IMR-90 (cell line): ENCODE results near the gene AMBN. TPM values are rescaled to one million over a fixed set of nuclear protein-coding genes. Genes with fewer than 3 reads are reported as not detected.

Experiments
- ATAC-seq: fragments of 200-7000 bp; cut with Tn5 transposase; 2 replicates; pipeline ENCODE4 v1.9.1; 2020; ENCODE audit warnings: low read depth, mild to moderate bottlenecking, moderate library complexity
- BruUV-seq: library from RNA; stranded (reverse); fragments of 400-500 nt; replicated peaks from 2 replicates; lab custom pipeline; 2021; lab: Mats Ljungman, UMichigan
- CTCF ChIA-PET: fragments of 300-600 bp; formaldehyde crosslinking; extraction: SDS; loops from one replicate; lab custom pipeline; 2021; ENCODE audit warnings: antibody characterized with exemption; lab: Yijun Ruan, JAX
- POLR2A ChIA-PET: fragments of 300-600 bp; sonication (Branson Sonifier 250); formaldehyde crosslinking; loops from one replicate; lab custom pipeline; 2022; ENCODE audit warnings: antibody characterized with exemption; ENCODE audit not compliant: unreplicated experiment; lab: Charles Lee
- DNase-seq: peaks from one replicate; pipeline ENCODE4 v3.0.0; 2013
- H2AFZ ChIP-seq: replicated peaks from 2 replicates; pipeline ENCODE3; 2013; ENCODE audit warnings: low read length, mild to moderate bottlenecking; ENCODE audit not compliant: poor library complexity
- H2AK5ac ChIP-seq: 2 replicates; pipeline ENCODE4 v1.6.1; 2013; ENCODE audit warnings: low read depth, low read length, inconsistent platforms
- H2AK9ac ChIP-seq: replicated peaks from 2 replicates; pipeline ENCODE3; 2013; ENCODE audit warnings: mild to moderate bottlenecking, low read depth, low read length, moderate library complexity; ENCODE audit not compliant: poor library complexity
- H2BK120ac ChIP-seq: 2 replicates; pipeline ENCODE4 v1.6.1; 2013; ENCODE audit warnings: low read depth, low read length, inconsistent platforms
- H2BK15ac ChIP-seq: 3 replicates; pipeline ENCODE4 v1.6.1; 2013; ENCODE audit warnings: low read depth, low read length, inconsistent platforms
- H2BK20ac ChIP-seq: 2 replicates; pipeline ENCODE4 v1.6.1; 2013; ENCODE audit warnings: low read depth, mild to moderate bottlenecking, inconsistent platforms, low read length, moderate library complexity
- H2BK5ac ChIP-seq: 2 replicates; pipeline ENCODE4 v1.6.1; 2013; ENCODE audit warnings: mild to moderate bottlenecking, low read depth, low read length, inconsistent platforms; ENCODE audit not compliant: poor library complexity, severe bottlenecking
- H3K14ac ChIP-seq: replicated peaks from 2 replicates; pipeline ENCODE4 v1.6.1; 2013; ENCODE audit warnings: low read depth, low read length, inconsistent platforms
- H3K18ac ChIP-seq: 2 replicates; pipeline ENCODE4 v1.6.1; 2013; ENCODE audit warnings: low read depth, low read length, control low read depth
- H3K23ac ChIP-seq: 2 replicates; pipeline ENCODE4 v1.6.1; 2013; ENCODE audit warnings: low read depth, low read length, inconsistent platforms
- H3K27ac ChIP-seq: 2 replicates; pipeline ENCODE4 v1.5.1; 2013; ENCODE audit warnings: mild to moderate bottlenecking, control low read depth, low read length; ENCODE audit not compliant: insufficient read depth
- H3K27me3 ChIP-seq: 2 replicates; pipeline ENCODE4 v1.6.1; 2013; ENCODE audit warnings: low read length; ENCODE audit not compliant: control insufficient read depth, insufficient read depth
- H3K36me3 ChIP-seq: 2 replicates; pipeline ENCODE4 v1.6.1; 2013; ENCODE audit warnings: low read length, mixed read lengths; ENCODE audit not compliant: control insufficient read depth, insufficient read depth
- H3K4ac ChIP-seq: 2 replicates; pipeline ENCODE4 v1.6.1; 2013; ENCODE audit warnings: low read depth, low read length, inconsistent platforms
- H3K4me1 ChIP-seq: 2 replicates; pipeline ENCODE4 v1.6.1; 2013; ENCODE audit warnings: low read length, mixed read lengths; ENCODE audit not compliant: control insufficient read depth, insufficient read depth
- H3K4me2 ChIP-seq: 2 replicates; pipeline ENCODE4 v1.6.1; 2013; ENCODE audit warnings: low read depth, mild to moderate bottlenecking, control low read depth, low read length, moderate library complexity
- H3K4me3 ChIP-seq: 2 replicates; pipeline ENCODE4 v1.5.1; 2013; ENCODE audit warnings: low read depth, mild to moderate bottlenecking, control low read depth, low read length, moderate library complexity; ENCODE audit not compliant: insufficient read depth
- H3K56ac ChIP-seq: 2 replicates; pipeline ENCODE4 v1.6.1; 2013; ENCODE audit warnings: low read length, inconsistent platforms; ENCODE audit not compliant: insufficient read depth; ENCODE audit errors: extremely low read depth
- H3K79me1 ChIP-seq, 2 experiments: 2 replicates each; pipeline ENCODE4 v1.6.1; 2013; ENCODE audit warnings: low read length in 2 of 2, inconsistent platforms in 1 of 2, low read depth in 1 of 2
- H3K9ac ChIP-seq: 2 replicates; pipeline ENCODE4 v1.6.1; 2013; ENCODE audit warnings: low read depth, low read length, control low read depth
- H3K9me1 ChIP-seq: 2 replicates; pipeline ENCODE4 v1.6.1; 2013; ENCODE audit warnings: low read length, inconsistent platforms; ENCODE audit not compliant: insufficient read depth
- H3K9me3 ChIP-seq: 2 replicates; pipeline ENCODE4 v1.6.1; 2013; ENCODE audit warnings: low read length; ENCODE audit not compliant: control insufficient read depth, insufficient read depth
- H4K20me1 ChIP-seq: 2 replicates; pipeline ENCODE4 v1.6.1; 2013; ENCODE audit warnings: low read length, inconsistent platforms; ENCODE audit not compliant: insufficient read depth
- H4K5ac ChIP-seq: 2 replicates; pipeline ENCODE4 v1.6.1; 2013; ENCODE audit warnings: mild to moderate bottlenecking, low read depth, low read length, control low read depth
- H4K8ac ChIP-seq, 2 experiments: 2 replicates each; pipeline ENCODE4 v1.6.1; 2013; ENCODE audit warnings: low read depth in 2 of 2, low read length in 2 of 2, control low read depth in 1 of 2, inconsistent platforms in 1 of 2
- H4K91ac ChIP-seq: 2 replicates; pipeline ENCODE4 v1.6.1; 2013; ENCODE audit warnings: low read depth, low read length, inconsistent platforms; ENCODE audit not compliant: insufficient read depth
- BHLHE40 ChIP-seq: fragments of 150-350 bp; IDR thresholded peaks from 2 replicates; pipeline ENCODE4 v1.6.1; 2016; ENCODE audit warnings: mild to moderate bottlenecking, low read depth, low read length
- CEBPB ChIP-seq: IDR thresholded peaks from 2 replicates; pipeline ENCODE4 v1.6.1; 2012; ENCODE audit warnings: low read depth, low read length, improper control_type of control experiment
- CTCF ChIP-seq: conservative IDR thresholded peaks from 2 replicates; pipeline ENCODE4 v1.5.1; 2012; ENCODE audit warnings: mild to moderate bottlenecking, low read depth, low read length, improper control_type of control experiment
- ELK1 ChIP-seq: fragments of 150-350 bp; IDR thresholded peaks from 2 replicates; pipeline ENCODE4 v1.6.1; 2016; ENCODE audit warnings: low read depth, mild to moderate bottlenecking, low read length, moderate library complexity, borderline replicate concordance
- MAFK ChIP-seq: IDR thresholded peaks from 2 replicates; pipeline ENCODE4 v1.6.1; 2012; ENCODE audit warnings: low read depth, low read length, improper control_type of control experiment
- MAZ ChIP-seq: IDR thresholded peaks from 2 replicates; pipeline ENCODE4 v1.6.1; 2012; ENCODE audit warnings: low read depth, mild to moderate bottlenecking, low read length, improper control_type of control experiment, moderate library complexity, borderline replicate concordance
- NFE2L2 ChIP-seq: fragments of 150-350 bp; IDR thresholded peaks from 2 replicates; pipeline ENCODE4 v1.6.1; 2016; ENCODE audit warnings: low read depth, mild to moderate bottlenecking, low read length
- RAD21 ChIP-seq: IDR thresholded peaks from 2 replicates; pipeline ENCODE4 v1.6.1; 2012; ENCODE audit warnings: low read length, improper control_type of control experiment
- RCOR1 ChIP-seq: IDR thresholded peaks from 2 replicates; pipeline ENCODE4 v1.6.1; 2012; ENCODE audit warnings: mild to moderate bottlenecking, low read length, improper control_type of control experiment; ENCODE audit not compliant: insufficient replicate concordance
- WGBS, 2 experiments: methylation state at CpG; one replicate each; pipeline versions ENCODE4 v1.1.5 to v1.1.7; 2013; ENCODE audit warnings: missing lambda C conversion rate in 2 of 2; ENCODE audit not compliant: insufficient read length in 1 of 2; ENCODE audit errors: extremely low coverage in 2 of 2; 5-methylcytosine and 5-hydroxymethylcytosine counted together
- dilution Hi-C: fragments of 300-500 bp; cut with HindIII; formaldehyde crosslinking; loops from one replicate; pipeline ENCODE4 v1.14.3; 2018; ENCODE audit warnings: low sequenced_read_pairs; ENCODE audit not compliant: unreplicated experiment
- in situ Hi-C: fragments of 300-500 bp; cut with MboI; formaldehyde crosslinking; loops from 3 replicates; pipeline ENCODE4 v1.14.3; 2019; ENCODE audit warnings: low sequenced_read_pairs, inconsistent platforms, mixed read lengths
- intact Hi-C: fragments of 100-400 bp; cut with micrococcal nuclease; formaldehyde crosslinking; loops from 2 replicates; pipeline ENCODE4 v1.10.0; 2022
- polyA plus RNA-seq, 3 experiments: library from polyadenylated mRNA; depleted of rRNA; stranded (reverse); fragments of >200 nt; gene quantifications; 2 replicates each; pipeline ENCODE4 v1.2.3, GENCODE V29; 2012; ENCODE audit warnings: low replicate concordance in 1 of 3
- total RNA-seq: library from RNA; depleted of rRNA; stranded (reverse); fragments of >200 nt; gene quantifications from 2 replicates; pipeline ENCODE4 v1.2.3, GENCODE V29; 2012

The AMBN gene
- total and polyA plus RNA-seq, 2 of the 4 experiments (the other 2 are of a cell fraction): not detected

GRCh38 chr4:70608324-70608723 is 16.3 kb downstream of the AMBN start:
- BruUV-seq: no TSS peak
- H3K9me1 ChIP-seq: no peaks in the 10 kb centered on the region
- peaks cover 3% of the 10 kb centered on the region; the same call in 1 of the 2 replicates for H3K4me1 ChIP-seq
- H4K20me1 ChIP-seq: no peaks in the 10 kb centered on the region
- intact Hi-C loops (loop anchor here (10.0 kb wide), 1 partner anchor 166 kb away; no protein-coding TSS in a partner anchor), dilution Hi-C loops (no loop called here), in situ Hi-C loops (loop anchor here (25.0 kb wide), 1 partner anchor 1104 kb away; no protein-coding TSS in a partner anchor)
- CTCF ChIA-PET: no interaction called here
- no peak overlapping the region for H3K18ac ChIP-seq
- H3K4me2 ChIP-seq: no peak overlapping the region
- no peak overlapping the region; the same call in 1 of the 2 replicates for H3K23ac ChIP-seq
- H3K27ac ChIP-seq: no peak overlapping the region
- H2BK15ac ChIP-seq: no peak overlapping the region
- no peak overlapping the region for H3K9ac ChIP-seq
- no peak overlapping the region for H4K5ac ChIP-seq
- no peak for DNase-seq
- no peak overlapping the region for H2BK20ac ChIP-seq
- H2AK9ac ChIP-seq: no peak overlapping the region
- no peaks in the 10 kb centered on the region for H3K79me1 ChIP-seq
- peaks cover 5% of the 10 kb centered on the region for H3K27me3 ChIP-seq
- H2BK120ac ChIP-seq: no peak overlapping the region
- TF ChIP-seq RCOR1 (no peak), BHLHE40 (no peak), ELK1 (no peak), MAZ (no peak), RAD21 (no peak), CEBPB (no peak), MAFK (no peak), NFE2L2 (no peak), CTCF (no peak)
- POLR2A ChIA-PET: no interaction called here
- no peaks in the 10 kb centered on the region for H3K9me3 ChIP-seq
- no peak overlapping the region for H2AFZ ChIP-seq
- WGBS, 2 experiments: no CpG with 5 or more reads among the region's 2 CpGs
- H2AK5ac ChIP-seq: no peak overlapping the region
- no peak overlapping the region for H4K8ac ChIP-seq
- no peak overlapping the region for H2BK5ac ChIP-seq
- H4K91ac ChIP-seq: no peak overlapping the region
- no peak overlapping the region for H3K4me3 ChIP-seq
- H3K4ac ChIP-seq: no peak overlapping the region
- H3K56ac ChIP-seq: no peak overlapping the region
- no peak for ATAC-seq
- no peaks in the 10 kb centered on the region for H3K36me3 ChIP-seq
- no peak overlapping the region for H3K14ac ChIP-seq
